Stimulated activated CD4-positive, alpha-beta T cell treated with anti-CD3 and anti-CD28 coated beads, Interleukin-1b, Interleukin-23, amount 100 ng/mL, for 48 hours (primary cell): ENCODE measurements around the gene ATP6V0E1.

Experiments used
- DNase-seq: peaks from one replicate; pipeline ENCODE4 v3.0.0-alpha.2; 2020

The ATP6V0E1 gene

GRCh38 chr5:172983542-172984243 lies at the start of gene ATP6V0E1:
ATP6V0E1 (plus strand) TSS chr5:172983771; CDS start chr5:172983861, 90 bp downstream.
- DNase-seq, result peak; percentile 95

DNA sequence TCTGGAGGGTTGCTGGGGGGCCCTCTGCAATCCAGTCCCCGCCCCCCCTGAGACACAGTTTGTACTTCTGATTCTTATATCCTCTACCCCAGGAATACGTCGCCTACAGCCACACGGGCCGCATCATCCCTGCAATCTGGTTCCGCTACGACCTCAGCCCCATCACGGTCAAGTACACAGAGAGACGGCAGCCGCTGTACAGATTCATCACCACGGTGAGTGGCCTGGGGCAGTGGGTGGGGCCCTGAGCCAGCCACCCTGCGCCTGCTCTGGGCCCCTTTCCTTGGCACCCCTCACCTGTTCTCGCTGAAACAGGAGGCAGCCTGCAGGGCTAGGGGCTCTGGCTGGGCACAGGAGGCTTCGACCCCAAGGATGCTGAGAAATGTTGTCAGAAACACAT lies 48.5 kb upstream of the ATP6V0E1 start:
- no peak for DNase-seq

DNA sequence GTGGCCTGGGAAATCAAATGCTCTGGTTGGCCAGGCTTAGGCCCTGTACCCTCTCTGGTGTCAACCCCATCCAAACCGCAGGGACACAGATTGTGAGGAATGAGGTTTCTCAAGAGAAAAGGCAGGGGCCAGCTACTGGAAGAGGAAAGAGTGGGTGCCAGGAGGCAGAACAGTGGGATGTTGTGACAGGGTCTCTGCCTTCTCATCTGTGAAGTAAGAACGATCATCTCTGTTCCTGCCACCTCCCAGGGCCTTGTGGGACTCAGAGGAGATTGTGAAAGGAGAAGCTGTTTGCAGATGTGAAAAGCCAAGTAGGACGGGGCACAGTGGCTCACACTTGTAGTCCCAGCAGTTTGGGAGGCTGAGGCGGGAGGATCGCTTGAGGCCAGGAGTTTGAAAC lies 47.2 kb upstream of the ATP6V0E1 start:
- DNase-seq, result no peak

DNA sequence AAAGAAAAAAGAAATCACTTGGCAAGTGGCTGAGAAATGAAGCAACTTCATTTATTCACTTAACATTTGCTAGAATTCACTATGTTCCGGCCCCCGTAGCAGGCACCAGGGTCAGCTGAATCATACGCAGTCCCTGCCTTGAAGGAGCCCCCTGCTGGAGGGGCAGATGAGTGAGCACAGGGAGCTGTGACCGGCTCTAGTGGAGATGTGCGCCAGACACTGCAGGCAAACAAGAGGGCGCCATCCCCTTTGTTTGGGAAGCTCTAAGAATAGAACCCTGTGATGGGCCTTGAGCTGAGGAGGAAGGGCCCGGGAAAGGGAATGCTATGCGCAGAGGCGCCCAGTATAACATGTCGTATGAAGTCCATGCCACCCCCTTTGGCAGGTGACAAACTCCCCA lies 44.5 kb upstream of the ATP6V0E1 start:
- DNase-seq, result no peak

DNA sequence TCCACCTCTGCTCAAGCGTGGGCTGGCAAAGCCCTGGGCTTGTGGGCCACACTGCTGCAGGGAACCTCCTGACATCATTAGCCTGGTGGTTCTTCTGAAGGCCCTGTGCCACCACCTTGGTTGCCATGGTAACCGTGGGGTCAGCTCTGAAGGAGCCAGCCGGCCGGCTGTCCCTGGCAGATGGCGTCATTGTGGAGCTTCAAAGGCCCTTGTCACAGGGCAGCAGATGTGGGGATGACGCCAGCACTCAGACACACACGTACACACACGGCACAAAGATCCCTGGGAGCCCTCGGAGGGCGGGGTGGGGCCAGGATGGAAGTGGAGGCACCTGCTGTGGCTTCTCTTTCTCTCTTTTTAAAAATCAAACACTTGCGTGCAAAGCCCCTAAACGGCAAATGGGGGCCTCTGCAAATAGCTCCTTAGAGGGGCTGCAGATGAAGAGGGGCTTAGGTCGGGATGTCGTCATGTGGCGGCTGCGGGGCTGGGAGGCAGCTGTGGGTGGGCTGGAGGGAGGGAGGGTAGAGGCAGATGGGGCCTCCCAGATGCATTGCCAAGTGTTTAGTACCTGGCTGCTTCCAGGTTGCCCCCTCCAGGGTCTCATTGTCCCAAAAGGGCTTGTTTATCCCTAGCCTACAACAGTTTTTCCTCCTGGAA lies 43.8 kb upstream of the ATP6V0E1 start:
- DNase-seq, result no peak

GRCh38 chr5:172940268-172941066 lies 43.1 kb upstream of the ATP6V0E1 start:
- DNase-seq, result no peak

DNA sequence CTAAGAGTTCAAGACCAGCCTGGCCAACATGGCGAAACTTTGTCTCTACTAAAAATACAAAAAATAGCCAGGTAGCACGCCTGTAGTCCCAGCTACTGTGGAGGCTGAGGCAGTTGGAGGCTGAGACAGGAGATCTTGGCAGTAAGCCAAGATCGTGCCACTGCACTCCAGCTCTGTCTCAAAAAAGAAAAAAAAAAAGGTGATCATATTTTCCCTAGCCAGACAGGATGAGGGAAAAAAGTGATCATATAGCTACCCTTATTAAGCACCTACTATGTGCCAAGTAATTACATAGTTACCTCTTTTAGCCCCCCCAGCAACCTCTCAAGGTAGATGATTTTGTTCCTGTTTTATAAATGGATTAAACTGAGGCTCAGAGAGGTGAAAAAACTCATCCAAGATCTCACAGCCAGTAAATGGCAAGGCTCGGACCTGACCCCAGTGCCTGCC lies 42.5 kb upstream of the ATP6V0E1 start:
- DNase-seq, result no peak

DNA sequence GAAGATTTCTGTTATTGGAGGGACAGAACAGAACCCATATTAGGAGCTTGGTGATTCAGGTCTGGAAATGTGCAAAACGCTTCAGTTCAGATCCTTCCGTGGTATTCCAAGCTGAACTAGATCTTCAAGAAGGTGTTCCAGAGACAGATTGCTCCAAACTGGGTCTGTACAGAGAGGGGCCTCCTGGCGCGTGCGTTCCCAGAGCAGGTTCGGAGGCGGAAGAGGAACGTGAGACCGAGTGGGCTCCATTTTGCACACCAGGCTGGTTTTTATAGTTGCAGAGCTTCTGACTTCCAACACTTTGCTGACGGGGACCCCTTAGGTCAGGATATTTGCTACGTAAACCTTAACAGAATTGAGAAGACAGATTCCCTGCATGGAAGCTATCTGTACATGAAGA lies 41.0 kb upstream of the ATP6V0E1 start:
- no peak for DNase-seq

DNA sequence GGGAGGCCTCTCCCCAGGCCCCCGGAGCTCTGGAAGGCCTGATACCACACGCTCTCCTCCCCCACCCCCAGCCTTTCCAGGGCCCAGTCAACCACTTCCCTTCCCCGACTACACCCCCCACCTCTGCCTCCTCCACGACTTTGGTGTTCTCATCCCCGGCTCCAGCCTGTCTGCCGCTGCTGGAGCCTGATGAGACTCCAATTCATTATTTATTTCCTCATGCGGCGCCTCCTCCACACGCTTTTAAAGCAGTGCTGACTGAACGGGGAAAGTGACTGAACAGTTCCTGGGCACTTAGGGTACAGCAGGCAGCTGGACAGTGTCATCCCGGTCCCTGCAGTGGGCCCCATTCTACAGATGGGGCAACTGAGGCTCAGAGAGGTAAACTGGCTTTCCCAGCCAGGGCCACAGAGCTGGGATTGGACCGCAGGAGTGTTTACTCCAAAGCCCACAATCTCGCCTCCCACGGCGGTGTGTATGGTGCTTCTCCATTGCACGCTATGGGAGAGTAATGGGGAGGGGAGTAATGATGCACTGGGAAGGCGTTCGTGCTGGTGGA lies 40.2 kb upstream of the ATP6V0E1 start:
- DNase-seq, result no peak

- DNase-seq, result no peak
These were observed 39.7 kb upstream of the ATP6V0E1 start for GRCh38 chr5:172943906-172944305.

DNA sequence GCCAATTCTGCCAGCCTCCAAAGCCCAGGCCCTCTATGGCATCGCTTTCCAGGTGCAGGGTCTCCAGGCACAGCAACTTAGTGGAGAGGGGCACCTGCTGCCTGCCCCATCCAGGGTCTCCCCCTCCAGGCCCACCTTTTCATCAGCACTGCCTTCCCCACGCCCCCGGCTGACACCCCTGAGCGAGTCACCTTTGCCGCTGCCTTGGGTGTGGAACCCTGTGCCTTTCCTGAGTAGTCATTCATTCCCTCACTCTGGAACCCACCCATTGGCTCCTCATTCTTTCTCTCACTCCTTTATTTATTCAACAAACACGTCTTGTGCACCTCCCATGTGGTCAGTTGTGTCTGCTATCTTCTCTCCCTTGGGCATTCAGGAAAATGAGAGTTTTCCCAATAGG lies 38.8 kb upstream of the ATP6V0E1 start:
- DNase-seq, result no peak

- no peak for DNase-seq
These were observed 38.4 kb upstream of the ATP6V0E1 start for GRCh38 chr5:172945151-172945550.

- no peak for DNase-seq
These were observed 37.4 kb upstream of the ATP6V0E1 start for GRCh38 chr5:172946146-172946545.

DNA sequence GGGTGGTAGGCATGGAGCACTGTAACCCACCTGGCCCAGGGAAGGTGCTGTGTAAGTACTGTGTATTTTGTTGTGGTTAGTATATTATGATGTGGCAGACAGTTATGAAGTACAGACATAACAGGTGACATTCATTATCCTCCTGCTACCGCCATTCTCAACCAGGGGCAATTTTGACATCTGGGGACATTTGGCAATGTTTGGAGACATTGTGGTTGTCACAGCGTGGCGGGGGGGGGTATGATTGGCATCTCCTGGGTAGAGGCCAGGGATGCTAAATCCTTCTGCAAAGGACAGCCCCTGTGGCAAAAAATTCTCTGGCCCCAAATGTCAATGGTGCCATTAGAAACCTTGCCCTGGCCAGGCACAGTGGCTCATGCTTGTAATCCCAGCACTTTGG lies 34.1 kb upstream of the ATP6V0E1 start:
- DNase-seq, result no peak

GRCh38 chr5:172950176-172950965 lies 33.2 kb upstream of the ATP6V0E1 start:
- no peak for DNase-seq

- no peak for DNase-seq
These were observed 32.1 kb upstream of the ATP6V0E1 start for GRCh38 chr5:172951371-172952033.

DNA sequence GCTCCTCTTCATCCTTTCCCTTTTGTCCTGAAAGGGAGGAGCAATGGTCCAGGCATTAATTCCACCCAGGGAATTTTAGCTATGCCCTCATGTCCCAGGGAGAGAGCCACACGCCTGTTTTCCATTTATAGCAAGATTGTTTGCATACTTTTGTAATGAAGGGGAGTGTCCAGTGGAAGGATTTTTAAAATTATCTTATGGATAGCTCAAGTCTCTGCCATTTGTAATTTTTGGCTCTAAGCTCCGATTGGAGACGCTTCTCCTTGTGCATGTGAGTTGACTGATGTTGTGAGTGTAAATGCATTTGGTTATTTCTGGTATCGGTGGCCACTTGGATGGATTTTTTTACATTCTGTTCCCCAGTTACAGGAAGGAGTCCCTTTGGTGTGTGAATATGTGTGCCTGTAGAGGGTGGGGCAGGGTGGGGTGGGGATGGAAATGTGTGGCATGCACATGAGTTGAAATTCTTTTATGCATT lies 31.5 kb upstream of the ATP6V0E1 start:
- no peak for DNase-seq

DNA sequence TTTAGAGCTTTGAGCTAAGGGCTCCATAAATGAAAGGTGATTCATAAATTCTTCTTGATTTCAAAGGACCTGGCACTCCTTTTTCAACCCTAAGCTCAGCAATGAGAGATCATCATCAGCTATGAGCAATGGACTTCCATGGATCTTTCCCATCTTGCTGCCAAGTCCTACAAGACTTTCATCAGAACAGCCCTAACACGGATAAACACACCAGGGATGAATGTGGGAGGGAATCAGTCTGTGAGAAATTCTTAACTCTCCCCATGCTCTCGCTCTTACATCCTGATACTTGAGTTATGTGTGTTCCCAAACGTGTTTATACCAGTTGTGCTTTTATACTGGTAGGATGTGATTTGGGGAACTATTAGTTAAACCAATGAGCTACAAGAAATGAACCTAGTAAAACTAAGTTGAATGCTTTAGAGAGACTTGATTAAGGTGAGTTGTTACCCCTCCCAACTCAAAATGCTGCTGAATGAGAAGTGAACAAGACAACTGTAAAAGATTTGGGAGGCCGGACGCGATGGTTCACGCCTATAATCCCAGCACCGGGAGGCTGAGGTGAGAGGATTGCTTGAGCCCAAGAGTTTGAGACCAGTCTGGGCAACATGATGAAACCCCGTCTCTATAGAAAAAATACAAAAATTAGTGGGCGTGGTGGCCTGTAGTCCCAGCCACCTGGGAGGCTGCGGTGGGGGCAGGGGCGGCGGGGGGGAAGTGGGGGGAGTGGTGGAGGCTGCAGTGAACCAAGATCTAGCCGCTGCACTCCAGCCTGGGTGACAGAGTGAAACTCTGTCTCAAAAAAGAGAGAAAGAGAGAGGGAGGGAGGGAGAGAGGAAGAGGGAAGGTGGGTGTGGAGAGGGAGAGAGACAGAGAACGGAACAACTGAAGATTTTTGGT lies 29.5 kb upstream of the ATP6V0E1 start:
- DNase-seq, result no peak

DNA sequence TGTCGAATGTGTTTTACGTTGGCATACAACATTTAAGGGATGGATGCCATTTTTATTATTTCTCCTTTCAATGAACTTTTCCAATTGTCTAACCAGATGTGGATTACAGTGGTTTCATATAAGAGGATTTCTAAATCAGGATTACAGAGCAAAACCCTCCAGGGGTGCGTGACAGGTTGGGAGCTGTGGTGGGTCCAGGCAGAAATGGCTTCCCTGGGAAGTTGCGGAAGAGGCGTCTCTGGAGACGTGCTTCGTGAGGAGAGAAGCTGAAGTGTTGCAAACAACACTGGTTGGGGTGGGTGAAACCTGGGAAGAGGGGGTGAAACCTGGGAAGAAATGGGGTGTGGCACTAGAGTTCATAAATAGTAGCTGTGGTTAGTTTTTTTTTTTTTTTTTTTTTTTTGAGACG lies 28.8 kb upstream of the ATP6V0E1 start:
- no peak for DNase-seq

DNA sequence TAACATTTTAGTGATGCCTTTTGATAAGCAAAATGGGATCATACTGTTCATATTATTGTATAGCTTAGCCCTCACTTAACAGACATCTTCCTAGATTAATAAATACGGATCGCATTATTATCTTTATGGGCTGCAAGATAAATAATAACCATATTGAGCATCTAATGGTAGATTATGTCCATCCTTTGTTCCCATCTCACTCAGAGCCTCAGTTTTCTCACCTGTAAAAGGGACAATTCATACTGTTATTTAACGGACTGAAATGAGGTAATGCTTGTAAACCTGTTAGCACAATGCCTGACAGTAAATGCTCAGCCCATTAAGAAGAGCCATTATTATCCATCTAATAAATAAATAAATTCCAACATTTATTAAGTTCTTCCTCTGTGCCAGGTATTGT lies 27.3 kb upstream of the ATP6V0E1 start:
- no peak for DNase-seq

DNA sequence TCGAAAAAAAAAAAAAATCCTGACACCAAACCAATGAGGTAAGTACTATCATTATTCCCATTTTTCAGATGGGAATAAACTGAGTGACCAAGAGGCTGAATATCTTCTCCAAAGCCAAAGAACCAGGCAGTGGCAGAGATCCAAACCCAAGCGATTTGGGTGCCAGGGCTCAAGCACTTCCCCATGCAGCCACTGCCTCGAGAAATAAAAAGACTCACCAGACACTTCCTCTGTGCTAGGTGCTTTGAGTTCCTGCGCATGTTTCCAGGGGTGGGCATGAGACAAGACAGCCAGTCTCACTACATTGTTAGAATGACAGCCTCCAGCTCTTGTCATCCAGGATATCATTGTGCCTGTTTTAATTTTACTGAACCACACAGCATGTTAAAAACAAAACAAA lies 26.6 kb upstream of the ATP6V0E1 start:
- no peak for DNase-seq
